Neural cell (in vitro differentiated cells): ENCODE measurements around the gene CAPN5.

Source experiments
- EP300 ChIP-seq: fragments of 450-650 bp; conservative IDR thresholded peaks from 2 replicates; pipeline ENCODE4 v1.6.1; 2014; ENCODE audit warnings: antibody characterized with exemption, mild to moderate bottlenecking, moderate library complexity; ENCODE audit not compliant: poor library complexity, severe bottlenecking
- SMC3 ChIP-seq: fragments of 450-650 bp; conservative IDR thresholded peaks from 2 replicates; pipeline ENCODE4 v1.6.1; 2014; ENCODE audit warnings: antibody characterized with exemption, mild to moderate bottlenecking, moderate library complexity; ENCODE audit not compliant: poor library complexity
- TF ChIP-seq, protein P1 (sequence below): IDR thresholded peaks from 2 replicates; pipeline ENCODE4 v1.6.1; 2012; ENCODE audit warnings: borderline replicate concordance

DNA sequence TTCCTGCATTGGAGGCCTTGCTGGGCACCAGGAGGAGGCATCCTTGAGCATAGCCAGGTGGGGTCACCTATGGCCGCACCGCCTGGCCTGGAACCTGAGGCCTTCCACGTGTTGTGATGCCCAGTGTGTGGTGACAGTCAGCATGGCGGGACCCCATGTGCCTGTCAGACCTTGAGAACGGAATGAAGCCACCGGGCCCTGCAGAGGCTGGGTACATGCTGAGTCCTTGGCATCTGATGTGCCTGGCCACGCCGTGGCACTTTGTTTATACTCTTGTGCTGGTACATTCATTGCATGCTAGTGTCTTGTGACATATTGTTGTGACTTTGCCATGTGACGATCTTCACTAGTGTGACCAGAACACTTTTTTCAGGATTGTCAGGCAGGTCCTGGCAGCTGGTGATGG lies 52.8 kb downstream of the CAPN5 start:
- TF ChIP-seq SMC3 (no peak), EP300 (no peak)
- TF ChIP-seq, protein P1, sequence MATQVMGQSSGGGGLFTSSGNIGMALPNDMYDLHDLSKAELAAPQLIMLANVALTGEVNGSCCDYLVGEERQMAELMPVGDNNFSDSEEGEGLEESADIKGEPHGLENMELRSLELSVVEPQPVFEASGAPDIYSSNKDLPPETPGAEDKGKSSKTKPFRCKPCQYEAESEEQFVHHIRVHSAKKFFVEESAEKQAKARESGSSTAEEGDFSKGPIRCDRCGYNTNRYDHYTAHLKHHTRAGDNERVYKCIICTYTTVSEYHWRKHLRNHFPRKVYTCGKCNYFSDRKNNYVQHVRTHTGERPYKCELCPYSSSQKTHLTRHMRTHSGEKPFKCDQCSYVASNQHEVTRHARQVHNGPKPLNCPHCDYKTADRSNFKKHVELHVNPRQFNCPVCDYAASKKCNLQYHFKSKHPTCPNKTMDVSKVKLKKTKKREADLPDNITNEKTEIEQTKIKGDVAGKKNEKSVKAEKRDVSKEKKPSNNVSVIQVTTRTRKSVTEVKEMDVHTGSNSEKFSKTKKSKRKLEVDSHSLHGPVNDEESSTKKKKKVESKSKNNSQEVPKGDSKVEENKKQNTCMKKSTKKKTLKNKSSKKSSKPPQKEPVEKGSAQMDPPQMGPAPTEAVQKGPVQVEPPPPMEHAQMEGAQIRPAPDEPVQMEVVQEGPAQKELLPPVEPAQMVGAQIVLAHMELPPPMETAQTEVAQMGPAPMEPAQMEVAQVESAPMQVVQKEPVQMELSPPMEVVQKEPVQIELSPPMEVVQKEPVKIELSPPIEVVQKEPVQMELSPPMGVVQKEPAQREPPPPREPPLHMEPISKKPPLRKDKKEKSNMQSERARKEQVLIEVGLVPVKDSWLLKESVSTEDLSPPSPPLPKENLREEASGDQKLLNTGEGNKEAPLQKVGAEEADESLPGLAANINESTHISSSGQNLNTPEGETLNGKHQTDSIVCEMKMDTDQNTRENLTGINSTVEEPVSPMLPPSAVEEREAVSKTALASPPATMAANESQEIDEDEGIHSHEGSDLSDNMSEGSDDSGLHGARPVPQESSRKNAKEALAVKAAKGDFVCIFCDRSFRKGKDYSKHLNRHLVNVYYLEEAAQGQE, result no peak
